ENCODE measurements around the gene TRDN.

DNA sequence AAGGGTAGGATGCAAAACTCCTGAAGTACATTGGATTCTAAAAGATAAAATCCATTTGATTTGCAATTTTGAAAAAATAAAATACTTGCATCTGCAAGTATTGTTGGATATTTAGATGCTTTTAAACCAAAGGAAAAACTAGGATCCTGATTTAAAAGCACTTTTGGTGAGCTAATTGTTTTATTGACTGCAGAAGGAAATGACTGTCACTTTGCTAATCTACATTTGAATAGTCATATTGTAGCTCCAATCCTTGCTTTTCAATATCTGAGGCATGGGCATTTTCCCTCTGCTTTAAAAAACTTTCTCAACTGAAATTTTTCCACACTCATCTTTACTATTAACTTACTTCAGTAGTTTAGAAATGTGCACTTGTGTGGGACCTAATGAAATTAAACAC, 74.1 kb downstream of the TRDN start:
- TF ChIP-seq POLR2A (IDR thresholded peaks at IDR 0.05) = no peak
- TF ChIP-seq, protein P1, sequence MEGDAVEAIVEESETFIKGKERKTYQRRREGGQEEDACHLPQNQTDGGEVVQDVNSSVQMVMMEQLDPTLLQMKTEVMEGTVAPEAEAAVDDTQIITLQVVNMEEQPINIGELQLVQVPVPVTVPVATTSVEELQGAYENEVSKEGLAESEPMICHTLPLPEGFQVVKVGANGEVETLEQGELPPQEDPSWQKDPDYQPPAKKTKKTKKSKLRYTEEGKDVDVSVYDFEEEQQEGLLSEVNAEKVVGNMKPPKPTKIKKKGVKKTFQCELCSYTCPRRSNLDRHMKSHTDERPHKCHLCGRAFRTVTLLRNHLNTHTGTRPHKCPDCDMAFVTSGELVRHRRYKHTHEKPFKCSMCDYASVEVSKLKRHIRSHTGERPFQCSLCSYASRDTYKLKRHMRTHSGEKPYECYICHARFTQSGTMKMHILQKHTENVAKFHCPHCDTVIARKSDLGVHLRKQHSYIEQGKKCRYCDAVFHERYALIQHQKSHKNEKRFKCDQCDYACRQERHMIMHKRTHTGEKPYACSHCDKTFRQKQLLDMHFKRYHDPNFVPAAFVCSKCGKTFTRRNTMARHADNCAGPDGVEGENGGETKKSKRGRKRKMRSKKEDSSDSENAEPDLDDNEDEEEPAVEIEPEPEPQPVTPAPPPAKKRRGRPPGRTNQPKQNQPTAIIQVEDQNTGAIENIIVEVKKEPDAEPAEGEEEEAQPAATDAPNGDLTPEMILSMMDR (IDR thresholded peaks at IDR 0.05) = no peak

Measured in body of pancreas (tissue), 4 donors.